ENCODE data around the gene COLGALT1. TPM values are rescaled to one million over a fixed set of nuclear protein-coding genes. Genes with fewer than 3 reads are reported as not detected.
A peak's percentile ranks its signal among the peaks of the same experiment; 100 is the strongest.
"Not testable (repeated sequence)": the region's sequence is repeated elsewhere in the genome, so short reads cannot be mapped to it uniquely, and the experiment has no call there.

Gene COLGALT1
- polyA plus RNA-seq, 1 experiment: 89.0 TPM

DNA sequence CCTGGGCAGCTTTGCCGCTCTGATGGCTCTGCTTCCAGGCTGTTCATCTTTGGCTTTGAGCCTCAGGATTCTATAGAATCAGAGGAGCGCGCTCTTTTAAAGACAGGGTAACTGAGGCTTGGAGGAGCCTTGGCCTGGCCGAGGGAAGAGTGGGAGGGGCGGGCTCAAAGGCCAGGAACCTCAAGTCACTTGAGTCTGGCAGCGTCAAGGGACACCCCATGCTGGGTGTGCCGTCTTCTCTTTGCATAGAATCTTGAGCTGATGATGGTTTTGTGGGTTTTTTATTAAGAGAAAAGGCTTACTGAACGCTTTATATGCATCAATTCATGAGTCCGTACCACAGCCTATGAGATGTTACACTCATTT lies 42.9 kb upstream of the COLGALT1 start:
- Histone ChIP-seq H3K4me3 (ENCODE audit: low read depth, low read length) (peak overlapping the region; percentile 86), H3K27me3 (ENCODE audit: control insufficient read depth, insufficient read depth, low read length) (peaks cover 1% of the 10 kb centered on the region), H3K9me3 (ENCODE audit: control insufficient read depth, insufficient read depth, low read length) (peaks cover 35% of the 10 kb centered on the region), H3K27ac (ENCODE audit: low read depth, low read length) (no peak overlapping the region)
- ChIA-PET POLR2A (no interaction called here), CTCF (no interaction called here)
- no peak for DNase-seq (ENCODE audit: low read depth, low spot score)
- TF ChIP-seq, protein P1, sequence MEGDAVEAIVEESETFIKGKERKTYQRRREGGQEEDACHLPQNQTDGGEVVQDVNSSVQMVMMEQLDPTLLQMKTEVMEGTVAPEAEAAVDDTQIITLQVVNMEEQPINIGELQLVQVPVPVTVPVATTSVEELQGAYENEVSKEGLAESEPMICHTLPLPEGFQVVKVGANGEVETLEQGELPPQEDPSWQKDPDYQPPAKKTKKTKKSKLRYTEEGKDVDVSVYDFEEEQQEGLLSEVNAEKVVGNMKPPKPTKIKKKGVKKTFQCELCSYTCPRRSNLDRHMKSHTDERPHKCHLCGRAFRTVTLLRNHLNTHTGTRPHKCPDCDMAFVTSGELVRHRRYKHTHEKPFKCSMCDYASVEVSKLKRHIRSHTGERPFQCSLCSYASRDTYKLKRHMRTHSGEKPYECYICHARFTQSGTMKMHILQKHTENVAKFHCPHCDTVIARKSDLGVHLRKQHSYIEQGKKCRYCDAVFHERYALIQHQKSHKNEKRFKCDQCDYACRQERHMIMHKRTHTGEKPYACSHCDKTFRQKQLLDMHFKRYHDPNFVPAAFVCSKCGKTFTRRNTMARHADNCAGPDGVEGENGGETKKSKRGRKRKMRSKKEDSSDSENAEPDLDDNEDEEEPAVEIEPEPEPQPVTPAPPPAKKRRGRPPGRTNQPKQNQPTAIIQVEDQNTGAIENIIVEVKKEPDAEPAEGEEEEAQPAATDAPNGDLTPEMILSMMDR (IDR thresholded peaks at IDR 0.05; ENCODE audit: low read depth, low read length): no peak

DNA sequence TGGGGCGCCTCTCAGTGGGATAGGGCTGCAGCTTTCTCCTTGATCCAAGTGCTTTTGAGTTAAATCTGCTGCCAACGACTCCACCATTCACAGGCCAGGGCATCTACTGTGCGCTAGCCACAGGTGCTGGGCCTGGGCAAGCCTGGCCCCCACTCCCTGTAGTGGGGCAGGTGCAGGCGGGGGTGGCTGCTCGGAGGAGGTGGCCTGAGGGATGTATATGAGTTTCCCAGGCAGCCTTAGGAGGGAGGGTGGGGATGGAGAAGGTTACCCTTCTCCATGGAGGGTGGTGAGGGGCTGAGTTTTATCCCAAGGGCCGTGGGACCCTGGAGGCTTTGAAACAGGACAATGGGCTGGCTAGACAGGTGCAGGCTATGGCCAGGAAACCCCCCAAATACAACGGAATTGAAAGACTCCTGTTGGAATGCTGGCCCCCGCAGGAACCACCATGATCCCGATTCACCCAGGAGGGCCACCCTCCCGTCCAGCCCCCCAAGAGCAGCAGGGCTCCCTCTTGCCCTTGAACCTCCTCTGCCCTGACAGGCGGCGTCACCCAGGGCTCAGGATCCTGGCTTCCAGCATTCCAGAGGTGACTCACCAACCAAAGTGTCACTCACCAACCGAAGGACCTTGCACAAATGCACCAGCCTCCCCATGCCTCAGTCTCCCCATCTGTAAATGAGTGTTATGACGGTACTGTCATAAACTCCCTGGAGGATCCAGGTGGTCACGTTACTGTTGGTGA lies 39.9 kb upstream of the COLGALT1 start:
- DNase-seq (ENCODE audit: low read depth, low spot score): no peak

DNA sequence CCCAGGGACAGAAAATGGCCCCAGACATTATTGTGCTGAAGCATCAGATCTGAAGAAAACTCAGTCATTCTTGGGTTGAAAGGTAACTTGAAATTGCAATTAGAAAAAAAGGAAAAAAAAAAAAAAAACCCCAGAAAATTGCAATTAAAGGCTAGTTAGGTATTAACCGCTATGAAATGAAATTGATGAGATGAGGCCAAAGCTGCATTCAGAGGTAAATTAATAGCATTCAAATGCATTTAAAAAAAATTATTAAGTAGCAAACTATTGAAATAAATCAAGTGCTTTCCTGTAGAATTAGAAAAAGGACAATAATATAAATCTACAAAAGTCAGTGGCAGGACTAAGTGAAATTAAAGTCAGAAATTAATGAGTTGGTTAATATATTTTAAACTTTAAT lies 37.6 kb upstream of the COLGALT1 start:
- H3K9me3 ChIP-seq (ENCODE audit: control insufficient read depth, insufficient read depth, low read length): peaks cover 40% of the 10 kb centered on the region
- no peak overlapping the region for H3K4me3 ChIP-seq (ENCODE audit: low read depth, low read length)
- TF ChIP-seq, protein P1 (IDR thresholded peaks at IDR 0.05; ENCODE audit: low read depth, low read length): no peak
- POLR2A ChIA-PET: no interaction called here
- CTCF ChIA-PET: no interaction called here
- DNase-seq (ENCODE audit: low read depth, low spot score): no peak
- H3K27me3 ChIP-seq (ENCODE audit: control insufficient read depth, insufficient read depth, low read length): peaks cover 3% of the 10 kb centered on the region
- H3K27ac ChIP-seq (ENCODE audit: low read depth, low read length): no peak overlapping the region

More for the DNA sequence above, 39.9 kb upstream of the COLGALT1 start:
- no peak overlapping the region for H3K27ac ChIP-seq (ENCODE audit: low read depth, low read length)
- peaks cover 3% of the 10 kb centered on the region for H3K27me3 ChIP-seq (ENCODE audit: control insufficient read depth, insufficient read depth, low read length)
- TF ChIP-seq, protein P1 (IDR thresholded peaks at IDR 0.05; ENCODE audit: low read depth, low read length): no peak
- CTCF ChIA-PET: interaction anchor here (0.7 kb wide), 1 partner anchor 20 kb away, joined by 4 read pairs; no protein-coding TSS in a partner anchor
- no peak overlapping the region for H3K4me3 ChIP-seq (ENCODE audit: low read depth, low read length)
- POLR2A ChIA-PET: interaction anchor here (1.1 kb wide), 1 partner anchor 20 kb away, joined by 3 read pairs; no protein-coding TSS in a partner anchor
- H3K9me3 ChIP-seq (ENCODE audit: control insufficient read depth, insufficient read depth, low read length): peaks cover 34% of the 10 kb centered on the region

DNA sequence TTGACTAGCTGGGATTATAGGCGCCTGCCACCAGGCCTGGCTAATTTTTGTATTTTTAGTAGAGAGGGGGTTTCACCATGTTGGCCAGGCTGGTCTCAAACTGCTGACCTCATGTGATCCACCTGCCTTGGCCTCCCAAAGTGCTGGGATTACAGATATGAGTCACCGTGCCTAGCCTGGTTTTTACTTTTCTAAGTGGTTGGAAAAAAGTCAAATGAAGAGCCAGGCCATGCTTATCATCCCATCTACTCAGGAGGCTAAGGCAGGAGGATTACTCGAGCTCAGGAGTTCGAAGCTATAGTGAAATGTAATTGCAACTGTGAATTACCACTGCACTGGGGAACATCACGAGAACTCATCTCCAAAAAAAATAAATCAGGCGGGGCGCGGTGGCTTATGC lies 36.8 kb upstream of the COLGALT1 start:
- peaks cover 42% of the 10 kb centered on the region for H3K9me3 ChIP-seq (ENCODE audit: control insufficient read depth, insufficient read depth, low read length)
- H3K4me3 ChIP-seq (ENCODE audit: low read depth, low read length); POLR2A ChIA-PET; DNase-seq (ENCODE audit: low read depth, low spot score); H3K27me3 ChIP-seq (ENCODE audit: control insufficient read depth, insufficient read depth, low read length); H3K27ac ChIP-seq (ENCODE audit: low read depth, low read length); CTCF ChIA-PET: not testable (repeated sequence)

DNA sequence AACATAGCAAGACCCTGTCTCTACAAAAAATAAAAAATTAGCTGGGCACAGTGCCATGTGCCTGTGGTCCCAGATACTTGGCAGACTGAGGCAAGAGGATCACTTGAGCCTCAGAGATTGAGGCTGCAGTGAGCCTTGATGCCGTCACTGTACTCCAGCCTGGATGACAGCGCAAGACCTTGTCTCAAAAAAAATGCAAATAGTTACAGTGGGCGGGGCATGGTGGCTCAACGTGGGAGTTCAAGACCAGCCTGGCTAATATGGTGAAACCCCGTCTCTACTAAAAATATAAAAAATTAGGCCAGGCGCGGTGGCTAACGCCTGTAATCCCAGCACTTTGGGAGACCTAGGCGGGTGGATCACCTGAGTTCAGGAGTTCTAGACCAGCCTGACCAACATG lies 35.5 kb upstream of the COLGALT1 start:
- TF ChIP-seq, protein P1 (IDR thresholded peaks at IDR 0.05; ENCODE audit: low read depth, low read length): no peak
- Histone ChIP-seq H3K27ac (ENCODE audit: low read depth, low read length) (no peak overlapping the region), H3K27me3 (ENCODE audit: control insufficient read depth, insufficient read depth, low read length) (peaks cover 3% of the 10 kb centered on the region), H3K4me3 (ENCODE audit: low read depth, low read length) (no peak overlapping the region), H3K9me3 (ENCODE audit: control insufficient read depth, insufficient read depth, low read length) (peaks cover 53% of the 10 kb centered on the region)
- no peak for DNase-seq (ENCODE audit: low read depth, low spot score)
- POLR2A ChIA-PET: no interaction called here
- CTCF ChIA-PET: no interaction called here

Measured in AG04450 (cell line).